HEK293T (cell line): ENCODE results near the gene GABRD.
"Not testable (repeated sequence)": the region's sequence is repeated elsewhere in the genome, so short reads cannot be mapped to it uniquely, and the experiment has no call there.

Experiments
- CTCF ChIA-PET: fragments of 350-600 bp; formaldehyde crosslinking; extraction: SDS; loops from one replicate; lab custom pipeline; 2021; ENCODE audit warnings: antibody characterized with exemption, inconsistent platforms; lab: Yijun Ruan, JAX
- POLR2A ChIA-PET: fragments of 350-600 bp; formaldehyde crosslinking; extraction: SDS; loops from one replicate; lab custom pipeline; 2020; ENCODE audit warnings: antibody characterized with exemption, inconsistent platforms; lab: Yijun Ruan, JAX
- DNase-seq: peaks from one replicate; pipeline ENCODE4 v3.0.0; 2012; ENCODE audit warnings: mixed read lengths; ENCODE audit errors: extremely low spot score
- ARNT ChIP-seq: fragments of 450-650 bp; IDR thresholded peaks from 2 replicates; pipeline ENCODE4 v1.6.1; 2017; ENCODE audit warnings: mild to moderate bottlenecking
- BHLHE40 ChIP-seq: fragments of 450-650 bp; IDR thresholded peaks from 2 replicates; pipeline ENCODE4 v1.6.1; 2016; ENCODE audit warnings: mild to moderate bottlenecking, moderate library complexity, borderline replicate concordance
- CTBP1 ChIP-seq: fragments of 450-650 bp; IDR thresholded peaks from 2 replicates; pipeline ENCODE4 v1.6.1; 2016; ENCODE audit warnings: borderline replicate concordance
- ELF4 ChIP-seq: fragments of 450-650 bp; IDR thresholded peaks from 2 replicates; pipeline ENCODE4 v1.6.1; 2017; ENCODE audit warnings: antibody characterized with exemption
- FOXA1 ChIP-seq: fragments of 450-650 bp; IDR thresholded peaks from 2 replicates; pipeline ENCODE4 v1.6.1; 2016; ENCODE audit warnings: mild to moderate bottlenecking
- FOXK2 ChIP-seq: fragments of 450-650 bp; IDR thresholded peaks from 2 replicates; pipeline ENCODE4 v1.6.1; 2016; ENCODE audit warnings: mild to moderate bottlenecking
- FOXM1 ChIP-seq: fragments of 450-650 bp; IDR thresholded peaks from 2 replicates; pipeline ENCODE4 v1.6.1; 2017; ENCODE audit warnings: mild to moderate bottlenecking, borderline replicate concordance
- HDGF ChIP-seq: fragments of 450-650 bp; IDR thresholded peaks from 2 replicates; pipeline ENCODE4 v1.6.1; 2017; ENCODE audit warnings: antibody characterized with exemption, borderline replicate concordance
- L3MBTL2 ChIP-seq: fragments of 450-650 bp; conservative IDR thresholded peaks from 2 replicates; pipeline ENCODE4 v1.6.1; 2016; ENCODE audit warnings: mild to moderate bottlenecking
- LEF1 ChIP-seq: fragments of 450-650 bp; IDR thresholded peaks from 2 replicates; pipeline ENCODE4 v1.6.1; 2017; ENCODE audit warnings: mild to moderate bottlenecking, borderline replicate concordance
- NFRKB ChIP-seq: fragments of 450-650 bp; IDR thresholded peaks from 2 replicates; pipeline ENCODE4 v1.6.1; 2016; ENCODE audit warnings: mild to moderate bottlenecking, moderate library complexity
- PKNOX1 ChIP-seq: fragments of 450-650 bp; IDR thresholded peaks from 2 replicates; pipeline ENCODE4 v1.6.1; 2016
- SP1 ChIP-seq: fragments of 450-650 bp; IDR thresholded peaks from 2 replicates; pipeline ENCODE4 v1.6.1; 2017
- SUZ12 ChIP-seq: fragments of 450-650 bp; IDR thresholded peaks from 2 replicates; pipeline ENCODE4 v1.6.1; 2016; ENCODE audit warnings: mild to moderate bottlenecking
- TARDBP ChIP-seq: fragments of 450-650 bp; IDR thresholded peaks from 2 replicates; pipeline ENCODE4 v1.6.1; 2016
- ZNF384 ChIP-seq: fragments of 450-650 bp; IDR thresholded peaks from 2 replicates; pipeline ENCODE4 v1.6.1; 2016

GABRD gene

GRCh38 chr1:1979482-1980165, 39.5 kb upstream of the GABRD start:
- no peak for DNase-seq
- ChIA-PET POLR2A (no interaction called here), CTCF (no interaction called here)
- TF ChIP-seq NFRKB (no peak), TARDBP (no peak), CTBP1 (no peak), FOXA1 (no peak), ZNF384 (no peak), ELF4 (no peak), BHLHE40 (no peak), SP1 (no peak), FOXM1 (no peak), LEF1 (no peak), PKNOX1 (no peak), SUZ12 (no peak), FOXK2 (no peak), ARNT (no peak), L3MBTL2 (no peak)

DNA sequence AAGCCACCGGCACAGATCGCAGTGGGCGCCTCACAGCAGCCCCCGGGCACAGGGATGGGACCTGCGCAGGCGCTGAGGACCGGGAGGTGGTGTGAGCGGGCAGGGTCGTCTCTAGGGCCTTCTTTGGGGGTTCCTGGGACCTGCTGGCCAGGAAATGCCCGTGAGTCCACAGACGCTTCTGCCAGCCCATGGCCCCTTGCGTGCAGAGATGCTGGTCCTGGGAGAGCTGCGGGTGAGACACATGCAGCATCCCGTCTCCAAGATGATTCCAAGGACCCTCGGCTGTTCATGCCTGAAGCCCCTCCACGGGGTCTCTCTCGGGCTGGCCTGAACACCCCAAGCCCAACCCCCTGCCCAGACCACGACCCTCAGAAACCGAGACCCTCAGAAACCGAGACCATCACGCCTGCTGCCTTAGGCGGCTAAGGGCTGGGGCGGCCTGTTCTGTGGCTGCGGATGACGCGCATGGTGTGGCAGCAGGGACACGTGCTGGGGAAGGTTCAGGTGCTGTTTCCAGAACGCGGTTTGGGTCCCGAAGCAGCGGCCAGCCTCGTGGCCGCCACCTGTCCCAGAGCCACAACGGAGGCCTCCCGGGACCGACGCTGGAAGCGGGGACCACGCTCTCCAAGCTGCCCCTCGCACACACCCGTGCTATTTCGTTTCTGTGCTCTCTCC, 38.5 kb upstream of the GABRD start:
- ChIA-PET POLR2A (no interaction called here), CTCF (no interaction called here)
- no peak for DNase-seq
- TF ChIP-seq NFRKB, result no peak
- TF ChIP-seq FOXA1, result no peak
- TF ChIP-seq BHLHE40, result no peak
- TF ChIP-seq SUZ12, result no peak
- no peak for TF ChIP-seq CTBP1
- no peak for TF ChIP-seq HDGF
- no peak for TF ChIP-seq ARNT
- no peak for TF ChIP-seq FOXM1
- no peak for TF ChIP-seq LEF1
- no peak for TF ChIP-seq TARDBP
- no peak for TF ChIP-seq ELF4
- TF ChIP-seq PKNOX1, result no peak
- TF ChIP-seq L3MBTL2, result no peak
- no peak for TF ChIP-seq SP1

- no peak for DNase-seq
- ChIA-PET POLR2A (no interaction called here), CTCF (no interaction called here)
- TF ChIP-seq FOXM1 (no peak), FOXK2 (no peak), SP1 (no peak), ZNF384 (no peak), ARNT (no peak), FOXA1 (no peak), SUZ12 (no peak), LEF1 (no peak)
Observed at GRCh38 chr1:1981142-1981500, 38.0 kb upstream of the GABRD start.

- CTCF ChIA-PET, POLR2A ChIA-PET, DNase-seq: not testable (repeated sequence)
Observed at GRCh38 chr1:1981631-1982327, 37.4 kb upstream of the GABRD start.

GRCh38 chr1:1982379-1983232, 36.5 kb upstream of the GABRD start:
- TF ChIP-seq ZNF384 (no peak), FOXM1 (no peak), LEF1 (no peak), HDGF (no peak), TARDBP (no peak), SP1 (no peak), L3MBTL2 (no peak), BHLHE40 (no peak), SUZ12 (no peak), ELF4 (no peak), PKNOX1 (no peak), CTBP1 (no peak), FOXK2 (no peak)
- no peak for DNase-seq
- ChIA-PET CTCF (interaction anchor here (0.6 kb wide), 1 partner anchor 22 kb away, joined by 3 read pairs; no protein-coding TSS in a partner anchor), POLR2A (no interaction called here)
